Measurements from ENCODE around the gene TET2. TPM values are rescaled to one million over a fixed set of nuclear protein-coding genes. Genes with fewer than 3 reads are reported as not detected.
"Not testable (repeated sequence)": the region's sequence is repeated elsewhere in the genome, so short reads cannot be mapped to it uniquely, and the experiment has no call there.

TET2 gene
- total RNA-seq, 2 experiments from 2014 or later = 22.6 to 25.3 TPM

GRCh38 chr4:105296672-105297071 is 150.0 kb downstream of the TET2 start:
- Mint-ChIP-seq H3K9me3 (peaks cover 21% of the 10 kb centered on the region), H3K4me3 (no peak overlapping the region), H3K36me3 (ENCODE audit: low read depth) (peaks cover 2% of the 10 kb centered on the region), H3K27ac (no peak overlapping the region), H3K4me1 (no peaks in the 10 kb centered on the region), H3K27me3 (no peaks in the 10 kb centered on the region)
- DNase-seq = no peak
- POLR2A ChIA-PET = interaction anchor here (0.6 kb wide), 1 partner anchor 1369 kb away, joined by 4 read pairs; no protein-coding TSS in a partner anchor
- CTCF ChIA-PET = no interaction called here

DNA sequence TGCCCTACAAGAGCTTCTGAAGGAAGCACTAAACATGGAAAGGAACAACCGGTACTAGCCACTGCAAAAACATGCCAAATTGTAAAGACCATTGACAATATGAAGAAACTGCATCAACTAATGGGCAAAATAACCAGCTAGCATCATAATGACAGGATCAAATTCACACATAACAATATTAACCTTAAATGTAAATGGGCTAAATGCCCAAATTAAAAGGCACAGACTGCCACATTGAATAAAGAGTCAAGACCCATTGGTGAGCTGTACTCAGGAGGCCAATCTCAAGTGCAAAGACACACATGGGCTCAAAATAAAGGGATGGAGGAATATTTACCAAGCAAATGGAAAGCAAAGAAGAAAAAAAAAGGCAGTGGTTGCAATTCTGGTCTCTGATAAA is 152.4 kb downstream of the TET2 start:
- CTCF ChIA-PET; H3K36me3 Mint-ChIP-seq (ENCODE audit: low read depth): not testable (repeated sequence)
- peaks cover 30% of the 10 kb centered on the region for H3K9me3 Mint-ChIP-seq

DNA sequence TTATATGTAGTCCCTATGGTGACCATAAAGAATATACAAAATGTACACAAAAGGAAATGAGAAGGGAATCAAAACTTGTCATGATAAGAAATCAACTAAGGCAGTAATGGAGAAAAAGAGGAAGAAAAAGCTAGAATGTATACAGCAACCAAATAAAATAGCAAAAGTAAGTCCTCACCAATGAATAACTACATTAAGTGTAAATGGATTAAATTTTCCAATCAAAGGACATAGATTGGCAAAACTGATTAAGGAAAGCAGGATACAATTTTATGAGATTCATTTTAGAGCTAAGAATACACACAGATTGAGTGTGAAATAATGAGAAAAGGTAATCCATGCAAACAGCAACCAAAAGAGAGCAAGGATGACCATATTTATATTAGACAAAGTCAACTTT is 157.4 kb downstream of the TET2 start:
- CTCF ChIA-PET = no interaction called here
- no peak for DNase-seq
- no peak overlapping the region for H3K27ac Mint-ChIP-seq
- peaks cover 23% of the 10 kb centered on the region for H3K9me3 Mint-ChIP-seq
- H3K4me3 Mint-ChIP-seq = no peak overlapping the region
- peaks cover 3% of the 10 kb centered on the region for H3K36me3 Mint-ChIP-seq (ENCODE audit: low read depth)
- H3K27me3 Mint-ChIP-seq = no peaks in the 10 kb centered on the region
- POLR2A ChIA-PET = no interaction called here
- H3K4me1 Mint-ChIP-seq = peaks cover 22% of the 10 kb centered on the region

More for the DNA sequence above, 152.4 kb downstream of the TET2 start:
- H3K27me3 Mint-ChIP-seq, DNase-seq, H3K4me3 Mint-ChIP-seq, H3K4me1 Mint-ChIP-seq, H3K27ac Mint-ChIP-seq: not testable (repeated sequence)
- POLR2A ChIA-PET = interaction anchor here (0.7 kb wide), 1 partner anchor 87 kb away, joined by 3 read pairs; no protein-coding TSS in a partner anchor

DNA sequence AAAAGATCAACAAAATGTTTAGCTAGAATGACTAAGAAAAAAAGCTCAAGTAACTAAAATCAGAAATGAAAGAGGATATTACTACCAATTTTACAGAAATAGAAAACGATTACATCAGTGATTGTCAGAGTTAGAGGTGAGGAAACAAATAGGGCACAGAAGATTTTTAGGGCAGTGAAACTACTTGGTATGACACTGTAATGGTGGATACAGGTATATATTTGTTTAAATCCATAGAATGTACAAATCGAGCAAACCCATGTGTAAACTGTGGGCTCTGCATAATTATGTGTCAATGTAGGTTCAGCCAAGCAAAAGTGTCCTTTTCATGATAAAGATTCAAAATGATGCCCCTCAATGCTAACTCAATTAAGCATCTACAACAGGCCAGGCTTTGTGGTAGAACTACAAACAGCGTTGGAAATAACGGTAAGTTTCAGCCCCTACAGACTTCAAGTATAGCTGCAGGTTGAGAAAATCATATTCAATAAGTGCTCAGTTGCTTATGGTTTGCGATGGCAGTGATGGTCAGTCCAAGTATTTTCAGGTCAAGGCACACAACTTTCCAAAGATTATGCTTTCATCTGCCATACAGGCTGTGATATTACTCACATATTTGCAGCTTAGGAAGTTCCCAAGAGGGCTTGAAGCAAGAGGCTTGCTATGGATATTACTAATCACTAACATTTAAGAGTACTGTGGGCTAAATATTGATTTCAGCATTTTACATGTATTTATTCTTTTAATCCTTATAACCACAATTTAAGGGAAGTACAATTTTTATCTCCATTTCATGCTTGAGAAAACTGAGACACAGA is 158.6 kb downstream of the TET2 start:
- H3K4me1 Mint-ChIP-seq = peaks cover 22% of the 10 kb centered on the region
- ChIA-PET CTCF (interaction anchor here (0.5 to 0.8 kb wide), 3 partner anchors 55 to 121 kb away, joined by 3 to 4 read pairs (median 3); no protein-coding TSS in a partner anchor), POLR2A (no interaction called here)
- no peak overlapping the region for H3K27ac Mint-ChIP-seq
- H3K36me3 Mint-ChIP-seq (ENCODE audit: low read depth) = peaks cover 3% of the 10 kb centered on the region
- H3K4me3 Mint-ChIP-seq = no peak overlapping the region
- peaks cover 19% of the 10 kb centered on the region for H3K9me3 Mint-ChIP-seq
- no peaks in the 10 kb centered on the region for H3K27me3 Mint-ChIP-seq
- no peak for DNase-seq

DNA sequence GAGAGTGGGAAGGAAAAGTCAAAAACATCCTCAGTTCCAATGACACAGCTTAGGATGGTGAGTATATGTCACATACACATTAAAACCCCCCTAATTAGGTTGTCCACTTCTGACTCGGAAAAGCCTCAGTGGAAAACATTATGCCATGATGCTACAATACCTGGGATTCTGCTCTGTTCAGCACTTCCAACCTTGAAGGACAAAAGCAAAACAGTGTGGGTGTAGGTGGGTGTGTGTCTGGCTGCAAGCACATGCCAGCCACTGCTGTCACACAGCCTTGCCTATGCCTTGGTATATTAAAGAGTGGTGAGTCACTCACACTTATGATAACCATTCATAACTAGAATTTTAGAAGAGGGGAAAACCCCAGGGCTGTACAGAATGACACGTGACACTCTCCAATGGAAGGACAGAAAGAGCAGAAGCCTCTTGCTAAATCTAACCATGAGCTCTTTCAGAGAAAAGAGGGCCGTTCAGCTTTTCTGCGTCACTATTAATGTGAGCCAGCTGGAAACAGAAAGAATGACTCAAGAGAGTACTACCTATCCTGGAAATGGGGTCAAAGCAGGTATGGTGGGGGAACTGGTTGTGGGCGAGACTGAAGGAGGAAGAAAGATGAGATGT is 159.6 kb downstream of the TET2 start:
- H3K9me3 Mint-ChIP-seq = peaks cover 19% of the 10 kb centered on the region
- H3K4me3 Mint-ChIP-seq = no peak overlapping the region
- POLR2A ChIA-PET = interaction anchor here (0.9 kb wide), 1 partner anchor 112 kb away, joined by 3 read pairs; no protein-coding TSS in a partner anchor
- H3K36me3 Mint-ChIP-seq (ENCODE audit: low read depth) = peaks cover 3% of the 10 kb centered on the region
- peak; percentile 39 for DNase-seq
- peaks cover 22% of the 10 kb centered on the region for H3K4me1 Mint-ChIP-seq
- H3K27me3 Mint-ChIP-seq = no peaks in the 10 kb centered on the region
- H3K27ac Mint-ChIP-seq = no peak overlapping the region
- CTCF ChIA-PET = interaction anchor here (0.9 kb wide), 1 partner anchor 45 kb away, joined by 3 read pairs; no protein-coding TSS in a partner anchor

- Mint-ChIP-seq H3K27ac (no peak overlapping the region), H3K9me3 (peaks cover 19% of the 10 kb centered on the region), H3K4me1 (peaks cover 22% of the 10 kb centered on the region), H3K27me3 (no peaks in the 10 kb centered on the region), H3K36me3 (ENCODE audit: low read depth) (peaks cover 4% of the 10 kb centered on the region), H3K4me3 (no peak overlapping the region)
- ChIA-PET CTCF (interaction anchor here (0.9 kb wide), 1 partner anchor 45 kb away, joined by 3 read pairs; no protein-coding TSS in a partner anchor), POLR2A (interaction anchor here (0.9 kb wide), 1 partner anchor 113 kb away, joined by 3 read pairs; no protein-coding TSS in a partner anchor)
- DNase-seq = no peak
Observed at GRCh38 chr4:105306820-105307219, 160.1 kb downstream of the TET2 start.

DNA sequence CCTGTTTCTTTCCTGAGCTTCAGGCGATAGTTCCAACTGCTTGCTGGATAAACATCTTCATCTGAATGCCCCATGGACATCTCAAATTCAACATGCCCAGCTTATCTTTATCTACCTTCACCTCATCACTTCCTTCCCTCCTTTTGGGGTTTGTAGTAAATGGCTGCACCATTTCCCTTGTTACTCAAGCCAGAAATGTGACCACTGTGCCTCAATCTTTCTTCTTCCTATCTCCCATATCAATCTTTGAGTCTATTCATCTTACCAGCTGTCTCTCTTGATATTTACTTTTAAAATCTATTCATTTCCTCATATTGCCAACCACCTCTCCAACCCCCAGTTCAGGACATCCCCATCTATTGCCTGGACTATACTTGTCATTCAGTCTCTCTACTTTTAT is 171.8 kb downstream of the TET2 start:
- no peak for DNase-seq
- no peak overlapping the region for H3K4me3 Mint-ChIP-seq
- no peaks in the 10 kb centered on the region for H3K4me1 Mint-ChIP-seq
- CTCF ChIA-PET = interaction anchor here (0.6 kb wide), 1 partner anchor 195 kb away, joined by 3 read pairs; no protein-coding TSS in a partner anchor
- H3K36me3 Mint-ChIP-seq (ENCODE audit: low read depth) = no peaks in the 10 kb centered on the region
- no peak overlapping the region for H3K27ac Mint-ChIP-seq
- H3K27me3 Mint-ChIP-seq = no peaks in the 10 kb centered on the region
- POLR2A ChIA-PET = no interaction called here
- H3K9me3 Mint-ChIP-seq = peaks cover 12% of the 10 kb centered on the region

DNA sequence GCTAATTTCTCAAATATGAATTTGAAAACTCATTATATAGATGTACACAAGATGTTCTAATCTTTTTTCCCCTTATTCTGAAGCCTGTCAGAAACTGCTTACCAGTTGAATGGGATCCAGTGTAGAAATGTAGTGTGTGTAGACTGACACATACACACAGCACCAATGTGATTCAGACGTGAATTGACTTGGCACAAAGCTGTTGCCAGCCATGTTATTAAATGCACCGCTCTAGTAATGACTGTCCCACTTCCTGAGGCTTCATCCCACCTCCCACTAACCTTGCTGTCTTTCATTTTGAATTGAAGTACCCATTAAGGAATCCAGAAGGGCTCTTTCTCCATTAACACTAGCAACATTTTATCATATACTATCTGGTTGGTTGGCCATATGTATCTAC is 180.5 kb downstream of the TET2 start:
- Mint-ChIP-seq H3K4me1 (peaks cover 4% of the 10 kb centered on the region), H3K9me3 (no peaks in the 10 kb centered on the region), H3K4me3 (no peak overlapping the region), H3K27me3 (no peaks in the 10 kb centered on the region), H3K36me3 (ENCODE audit: low read depth) (no peaks in the 10 kb centered on the region), H3K27ac (no peak overlapping the region)
- ChIA-PET CTCF (interaction anchor here (0.9 kb wide), 1 partner anchor 15 kb away, joined by 3 read pairs; no protein-coding TSS in a partner anchor), POLR2A (interaction anchor here (0.5 kb wide), 1 partner anchor 82 kb away, joined by 3 read pairs; no protein-coding TSS in a partner anchor)
- no peak for DNase-seq

- Mint-ChIP-seq H3K27me3 (no peaks in the 10 kb centered on the region), H3K27ac (no peak overlapping the region), H3K4me3 (no peak overlapping the region), H3K9me3 (no peaks in the 10 kb centered on the region), H3K36me3 (ENCODE audit: low read depth) (no peaks in the 10 kb centered on the region), H3K4me1 (peaks cover 4% of the 10 kb centered on the region)
- no peak for DNase-seq
- ChIA-PET CTCF (interaction anchor here (0.9 kb wide), 1 partner anchor 14 kb away, joined by 3 read pairs; no protein-coding TSS in a partner anchor), POLR2A (no interaction called here)
Observed at GRCh38 chr4:105327956-105328355, 181.3 kb downstream of the TET2 start.

GRCh38 chr4:105329081-105329480 is 182.4 kb downstream of the TET2 start:
- DNase-seq = no peak
- Mint-ChIP-seq H3K4me3 (no peak overlapping the region), H3K36me3 (ENCODE audit: low read depth) (no peaks in the 10 kb centered on the region), H3K27me3 (no peaks in the 10 kb centered on the region), H3K4me1 (peaks cover 4% of the 10 kb centered on the region), H3K9me3 (no peaks in the 10 kb centered on the region), H3K27ac (no peak overlapping the region)
- ChIA-PET CTCF (interaction anchor here (0.5 kb wide), 1 partner anchor 149 kb away, joined by 3 read pairs; no protein-coding TSS in a partner anchor), POLR2A (no interaction called here)

Measured in activated CD4-positive, alpha-beta T cell treated with anti-CD3 and anti-CD28 coated beads, Interleukin-2, amount 10 ng/mL, durations not matched to agents 7 days and 5 days (primary cell).